ENCODE measurements around the gene SAA2.

SAA2 gene

GRCh38 chr11:18230859-18231258 lies 17.6 kb downstream of the SAA2 start:
- no peak for TF ChIP-seq CTCF (IDR thresholded peaks at IDR 0.05; ENCODE audit: insufficient read depth, missing control alignments)

GRCh38 chr11:18229501-18229900 lies 19.0 kb downstream of the SAA2 start:
- FAIRE-seq = no peak
- TF ChIP-seq CTCF (IDR thresholded peaks at IDR 0.05; ENCODE audit: insufficient read depth, missing control alignments) = no peak
- no peak for DNase-seq (ENCODE audit: insufficient read length, low spot score)

More at GRCh38 chr11:18230859-18231258, 17.6 kb downstream of the SAA2 start:
- DNase-seq (ENCODE audit: insufficient read length, low spot score) (no peak), FAIRE-seq (no peak)

GRCh38 chr11:18225913-18226312 lies 22.6 kb downstream of the SAA2 start:
- FAIRE-seq (no peak), DNase-seq (ENCODE audit: insufficient read length, low spot score) (no peak)
- no peak for TF ChIP-seq CTCF (IDR thresholded peaks at IDR 0.05; ENCODE audit: insufficient read depth, missing control alignments)

GRCh38 chr11:18223591-18224387 lies 24.7 kb downstream of the SAA2 start:
- DNase-seq (ENCODE audit: insufficient read length, low spot score) (no peak), FAIRE-seq (peak; percentile 91)
- no peak for TF ChIP-seq CTCF (IDR thresholded peaks at IDR 0.05; ENCODE audit: insufficient read depth, missing control alignments)

- no peak for TF ChIP-seq CTCF (IDR thresholded peaks at IDR 0.05; ENCODE audit: insufficient read depth, missing control alignments)
- no peak for DNase-seq (ENCODE audit: insufficient read length, low spot score)
- peak; percentile 55 for FAIRE-seq
Observed at GRCh38 chr11:18222814-18223421, 25.6 kb downstream of the SAA2 start.

GRCh38 chr11:18221274-18221876 lies 27.1 kb downstream of the SAA2 start:
- TF ChIP-seq CTCF (IDR thresholded peaks at IDR 0.05; ENCODE audit: insufficient read depth, missing control alignments) = no peak
- DNase-seq (ENCODE audit: insufficient read length, low spot score) = no peak
- no peak for FAIRE-seq
